AG10803 (cell line): Measurements from ENCODE around the gene CALY.

Experiments
- DNase-seq: peaks from one replicate; pipeline ENCODE4 v3.0.0; 2010; ENCODE audit warnings: low read depth
- H3K4me3 ChIP-seq: 2 replicates; pipeline ENCODE4 v1.5.1; 2011; ENCODE audit warnings: mild to moderate bottlenecking, low read length, control low read depth
- TF ChIP-seq, protein P1 (sequence below): conservative IDR thresholded peaks from 2 replicates; pipeline ENCODE4 v1.5.1; 2011; ENCODE audit warnings: mild to moderate bottlenecking, low read length, control low read depth, inconsistent platforms

CALY gene

GRCh38 chr10:133289761-133290160 lies 46.9 kb downstream of the CALY start:
- no peak for DNase-seq
- TF ChIP-seq, protein P1, sequence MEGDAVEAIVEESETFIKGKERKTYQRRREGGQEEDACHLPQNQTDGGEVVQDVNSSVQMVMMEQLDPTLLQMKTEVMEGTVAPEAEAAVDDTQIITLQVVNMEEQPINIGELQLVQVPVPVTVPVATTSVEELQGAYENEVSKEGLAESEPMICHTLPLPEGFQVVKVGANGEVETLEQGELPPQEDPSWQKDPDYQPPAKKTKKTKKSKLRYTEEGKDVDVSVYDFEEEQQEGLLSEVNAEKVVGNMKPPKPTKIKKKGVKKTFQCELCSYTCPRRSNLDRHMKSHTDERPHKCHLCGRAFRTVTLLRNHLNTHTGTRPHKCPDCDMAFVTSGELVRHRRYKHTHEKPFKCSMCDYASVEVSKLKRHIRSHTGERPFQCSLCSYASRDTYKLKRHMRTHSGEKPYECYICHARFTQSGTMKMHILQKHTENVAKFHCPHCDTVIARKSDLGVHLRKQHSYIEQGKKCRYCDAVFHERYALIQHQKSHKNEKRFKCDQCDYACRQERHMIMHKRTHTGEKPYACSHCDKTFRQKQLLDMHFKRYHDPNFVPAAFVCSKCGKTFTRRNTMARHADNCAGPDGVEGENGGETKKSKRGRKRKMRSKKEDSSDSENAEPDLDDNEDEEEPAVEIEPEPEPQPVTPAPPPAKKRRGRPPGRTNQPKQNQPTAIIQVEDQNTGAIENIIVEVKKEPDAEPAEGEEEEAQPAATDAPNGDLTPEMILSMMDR, result no peak
- no peak overlapping the region for H3K4me3 ChIP-seq

DNA sequence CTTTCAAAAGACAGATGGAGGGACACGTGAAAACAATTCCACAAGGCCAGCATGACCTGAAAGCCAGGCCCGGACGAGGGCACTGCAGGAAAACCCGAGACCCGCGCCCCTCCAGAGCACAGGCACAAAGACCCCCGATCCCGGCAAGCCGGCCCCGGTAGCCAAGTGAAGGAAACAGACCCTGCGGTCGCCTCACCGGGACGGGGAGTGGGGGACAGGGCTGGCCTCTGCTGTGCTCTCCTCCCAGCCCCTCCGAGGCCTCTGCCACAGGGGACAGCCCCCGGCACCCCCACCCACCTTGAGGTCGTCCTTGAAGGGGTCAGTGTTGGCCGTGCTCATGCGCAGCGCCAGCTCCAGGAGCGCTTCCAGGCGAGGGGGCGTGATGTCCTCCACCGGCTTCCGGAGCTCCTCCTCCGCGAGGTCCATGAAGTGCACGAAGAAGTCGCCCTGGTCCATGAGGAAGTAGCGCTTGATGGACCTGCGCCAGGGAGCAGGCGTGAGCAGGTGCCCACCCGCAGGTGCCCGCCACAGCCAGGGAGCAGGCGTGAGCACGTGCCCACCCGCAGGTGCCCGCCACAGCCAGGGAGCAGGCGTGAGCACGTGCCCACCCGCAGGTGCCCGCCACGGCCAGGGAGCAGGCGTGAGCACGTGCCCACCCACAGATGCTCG lies 48.7 kb downstream of the CALY start:
- H3K4me3 ChIP-seq, result no peak overlapping the region
- TF ChIP-seq, protein P1, result no peak
- DNase-seq, result no peak

GRCh38 chr10:133286366-133286765 lies 50.3 kb downstream of the CALY start:
- TF ChIP-seq, protein P1, result no peak
- H3K4me3 ChIP-seq, result no peak overlapping the region

DNA sequence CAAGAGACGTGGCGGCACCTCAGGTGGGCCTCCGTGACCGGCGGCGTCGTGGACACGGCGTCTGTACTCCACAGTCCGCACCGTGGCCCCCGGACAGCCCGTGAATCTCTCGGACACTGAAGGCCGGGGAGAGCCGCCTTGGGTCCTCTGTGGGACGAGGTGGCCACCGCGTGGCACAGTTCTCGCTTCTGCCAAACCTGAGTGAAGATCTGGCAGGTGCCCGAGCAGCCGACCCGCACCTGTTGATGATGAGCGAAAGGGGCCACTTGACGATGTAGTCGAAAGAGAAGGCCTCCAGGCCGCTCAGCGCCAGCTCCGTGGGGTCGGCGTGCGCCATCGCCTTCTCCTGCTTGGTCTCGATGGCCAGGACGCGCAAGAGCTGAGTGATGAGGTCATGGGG lies 51.5 kb downstream of the CALY start:
- TF ChIP-seq, protein P1, result no peak
- DNase-seq, result no peak
- H3K4me3 ChIP-seq, result no peak overlapping the region

More at GRCh38 chr10:133286366-133286765, 50.3 kb downstream of the CALY start:
- no peak for DNase-seq

- no peak for DNase-seq
- H3K4me3 ChIP-seq, result no peak overlapping the region
- TF ChIP-seq, protein P1, result no peak
Observed at GRCh38 chr10:133283931-133284330, 52.8 kb downstream of the CALY start.

DNA sequence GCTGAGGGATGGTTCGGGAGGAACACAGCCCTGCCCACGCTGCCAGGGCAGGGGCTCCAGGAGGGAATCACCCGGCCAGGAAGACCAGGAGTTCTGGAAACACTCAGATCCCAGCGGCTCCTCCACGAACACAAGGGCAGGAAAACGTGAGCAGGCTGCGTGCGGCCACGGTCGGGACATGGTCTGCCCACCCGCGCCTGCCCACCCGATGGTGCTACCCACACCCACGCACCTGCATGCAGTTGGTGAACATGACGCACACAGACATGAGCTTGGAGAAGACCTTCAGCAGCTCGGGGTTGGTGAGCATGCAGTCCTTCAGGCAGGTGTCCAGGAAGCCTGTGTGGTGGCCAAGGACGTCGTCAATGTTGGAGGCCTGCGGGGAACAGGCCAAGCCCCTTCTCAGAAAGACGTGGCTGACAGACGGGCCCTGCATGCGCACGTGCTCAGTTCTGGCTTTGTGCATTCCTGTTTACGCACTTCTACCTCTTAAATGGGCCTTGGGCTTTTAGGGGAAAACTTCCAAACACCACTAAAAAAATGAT lies 53.8 kb downstream of the CALY start:
- TF ChIP-seq, protein P1, result no peak
- DNase-seq, result no peak
- H3K4me3 ChIP-seq, result no peak overlapping the region
